GM12874 (cell line): ENCODE data around the gene TMEM128.

Experiments used
- TF ChIP-seq, protein P1 (sequence below): IDR thresholded peaks from 2 replicates; pipeline ENCODE4 v1.5.1; 2011; ENCODE audit warnings: low read depth, mild to moderate bottlenecking, control low read depth, low read length, moderate library complexity; ENCODE audit not compliant: insufficient read depth

Gene TMEM128, protein sequence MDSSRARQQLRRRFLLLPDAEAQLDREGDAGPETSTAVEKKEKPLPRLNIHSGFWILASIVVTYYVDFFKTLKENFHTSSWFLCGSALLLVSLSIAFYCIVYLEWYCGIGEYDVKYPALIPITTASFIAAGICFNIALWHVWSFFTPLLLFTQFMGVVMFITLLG

DNA sequence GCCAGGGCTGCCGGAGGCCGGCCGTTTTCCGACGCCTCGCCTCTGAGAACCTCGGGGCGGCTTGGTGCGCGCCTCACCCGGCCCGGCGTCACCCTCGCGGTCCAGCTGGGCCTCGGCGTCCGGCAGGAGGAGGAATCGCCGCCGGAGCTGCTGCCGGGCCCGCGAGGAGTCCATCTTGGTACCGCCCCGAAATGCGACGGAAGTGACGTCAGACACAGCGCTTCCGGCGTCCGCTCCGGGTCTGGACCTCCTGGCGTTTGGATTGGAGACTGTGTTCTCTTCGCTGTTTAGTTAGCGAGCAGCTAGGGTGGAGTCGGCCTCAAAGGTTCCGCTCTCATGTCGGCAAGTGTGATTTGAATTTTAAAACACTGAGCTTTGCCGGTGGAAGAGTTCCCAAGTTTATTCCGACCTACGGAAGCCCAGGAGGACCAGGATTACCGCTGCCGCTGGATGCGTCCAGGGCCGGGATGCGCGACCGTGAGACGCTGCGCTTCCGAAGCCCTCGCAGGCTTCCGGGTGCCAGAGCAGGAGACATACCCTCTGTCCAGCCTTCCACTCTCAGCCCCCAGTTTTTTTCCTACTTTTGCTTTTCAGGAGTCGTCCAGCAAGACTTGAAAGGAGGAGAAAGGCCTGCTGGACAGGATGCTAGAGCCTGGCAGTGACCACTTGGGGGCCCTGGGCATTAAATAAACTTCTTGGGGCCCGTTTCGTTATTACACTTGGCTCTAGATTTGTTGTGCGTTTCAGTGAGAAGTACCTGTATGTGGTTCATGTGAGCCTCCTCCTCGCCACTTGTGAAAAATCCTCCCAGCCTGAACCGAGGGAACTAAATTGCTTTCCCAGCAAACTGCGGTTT is at the start of gene TMEM128:
TMEM128 (minus strand) TSS at position 195 of the 856 bp plus-strand sequence; CDS start at position 174, 21 bp downstream.
- TF ChIP-seq, protein P1, sequence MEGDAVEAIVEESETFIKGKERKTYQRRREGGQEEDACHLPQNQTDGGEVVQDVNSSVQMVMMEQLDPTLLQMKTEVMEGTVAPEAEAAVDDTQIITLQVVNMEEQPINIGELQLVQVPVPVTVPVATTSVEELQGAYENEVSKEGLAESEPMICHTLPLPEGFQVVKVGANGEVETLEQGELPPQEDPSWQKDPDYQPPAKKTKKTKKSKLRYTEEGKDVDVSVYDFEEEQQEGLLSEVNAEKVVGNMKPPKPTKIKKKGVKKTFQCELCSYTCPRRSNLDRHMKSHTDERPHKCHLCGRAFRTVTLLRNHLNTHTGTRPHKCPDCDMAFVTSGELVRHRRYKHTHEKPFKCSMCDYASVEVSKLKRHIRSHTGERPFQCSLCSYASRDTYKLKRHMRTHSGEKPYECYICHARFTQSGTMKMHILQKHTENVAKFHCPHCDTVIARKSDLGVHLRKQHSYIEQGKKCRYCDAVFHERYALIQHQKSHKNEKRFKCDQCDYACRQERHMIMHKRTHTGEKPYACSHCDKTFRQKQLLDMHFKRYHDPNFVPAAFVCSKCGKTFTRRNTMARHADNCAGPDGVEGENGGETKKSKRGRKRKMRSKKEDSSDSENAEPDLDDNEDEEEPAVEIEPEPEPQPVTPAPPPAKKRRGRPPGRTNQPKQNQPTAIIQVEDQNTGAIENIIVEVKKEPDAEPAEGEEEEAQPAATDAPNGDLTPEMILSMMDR: no peak

DNA sequence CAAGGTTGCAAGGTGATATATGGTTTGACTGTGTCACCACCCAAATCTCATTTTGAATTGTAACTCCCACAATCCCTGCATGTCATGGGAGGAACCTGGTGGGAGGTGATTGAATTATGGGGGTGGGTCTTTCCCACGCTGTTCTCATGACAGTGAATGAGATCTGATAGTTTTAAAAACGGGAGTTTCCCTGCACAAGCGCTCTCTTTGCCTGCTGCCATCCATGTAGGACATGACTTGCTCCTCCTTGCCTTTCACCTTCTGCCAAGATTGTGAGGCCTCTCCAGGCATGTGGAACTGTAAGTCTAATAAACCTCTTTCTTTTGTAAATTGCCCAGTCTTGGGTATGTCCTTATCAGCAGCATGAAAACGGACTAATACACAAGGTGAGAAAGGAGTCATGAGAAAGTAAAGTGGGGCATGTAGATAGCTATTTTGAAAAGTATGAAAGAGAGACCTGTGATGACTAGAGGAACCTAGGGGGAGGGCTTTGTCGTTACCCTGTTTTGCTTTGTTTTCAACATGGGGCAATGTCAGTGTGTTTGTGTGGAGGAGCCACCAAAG is 48.3 kb upstream of the TMEM128 start:
- TF ChIP-seq, protein P1: no peak

DNA sequence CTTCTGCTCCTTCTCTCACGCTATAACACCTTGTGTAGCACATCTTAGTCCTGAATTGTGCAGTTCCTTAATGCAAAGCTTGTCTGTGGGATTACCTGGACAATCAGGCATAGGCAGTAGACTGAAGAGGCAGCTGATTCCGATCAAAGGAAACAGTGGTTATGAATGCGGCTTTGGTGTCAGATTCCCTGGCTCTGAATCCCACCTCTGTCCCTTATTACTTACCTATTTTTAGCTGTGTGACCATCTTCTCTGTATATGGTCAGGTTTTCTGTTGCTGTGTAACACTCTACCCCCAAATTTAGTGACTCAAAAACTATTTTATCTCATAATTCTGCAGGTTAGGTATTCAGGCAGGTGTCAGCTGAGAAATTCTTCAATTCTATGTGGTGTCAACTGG is 45.3 kb upstream of the TMEM128 start:
- TF ChIP-seq, protein P1: no peak

DNA sequence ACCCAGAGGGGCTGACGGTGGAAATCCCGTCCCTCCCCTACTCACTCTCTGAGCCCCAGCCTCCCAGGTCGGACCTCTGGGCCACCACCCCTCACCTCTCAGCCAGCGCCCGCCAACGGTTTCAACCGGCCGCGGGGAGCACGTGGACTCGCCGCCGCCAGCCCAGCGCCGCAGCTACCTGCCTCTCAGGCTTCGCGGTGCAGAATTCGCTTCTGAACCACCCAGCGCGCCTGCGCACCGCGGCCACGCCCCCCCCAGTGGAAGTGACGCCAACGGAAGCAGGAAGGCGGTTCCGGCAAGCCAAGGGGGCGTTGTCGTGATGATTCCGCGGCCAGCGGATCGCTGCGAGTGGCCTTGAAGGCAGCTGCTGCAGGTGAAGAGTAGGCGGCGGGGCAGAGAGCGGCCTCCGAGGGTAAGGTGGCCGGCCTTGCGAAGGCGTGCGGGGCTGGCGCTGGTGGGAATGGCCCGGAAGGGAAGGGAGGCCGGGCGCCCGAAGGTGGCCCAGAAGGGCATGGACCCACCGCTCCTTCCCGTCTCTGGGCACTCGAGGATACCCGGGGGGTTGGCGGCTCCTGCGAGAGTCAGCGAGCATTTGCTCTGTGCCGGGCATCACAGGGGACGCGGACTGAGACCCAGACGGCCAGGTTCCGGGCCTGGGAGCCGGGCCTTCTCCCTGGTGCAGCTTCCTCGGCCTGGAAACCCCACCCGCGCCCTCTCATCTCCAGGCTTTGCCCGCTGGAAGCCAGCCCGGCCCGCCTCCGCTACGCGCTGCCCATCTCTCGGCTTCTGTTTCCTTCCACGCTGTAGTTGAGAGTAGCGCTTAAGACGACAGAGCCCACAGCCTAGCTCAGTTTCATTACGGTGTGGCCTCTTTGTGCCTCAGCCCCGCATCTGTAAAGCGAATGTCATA is 42.2 kb upstream of the TMEM128 start, which contains the start of the genes LYAR and ZBTB49:
LYAR (minus strand) TSS at position 214 of the 910 bp plus-strand sequence. CDS start 6,412 bp downstream, outside the sequence.
ZBTB49 (plus strand) TSS at position 311 of the 910 bp plus-strand sequence. CDS start 9,695 bp downstream, outside the sequence.
- TF ChIP-seq, protein P1: no peak

DNA sequence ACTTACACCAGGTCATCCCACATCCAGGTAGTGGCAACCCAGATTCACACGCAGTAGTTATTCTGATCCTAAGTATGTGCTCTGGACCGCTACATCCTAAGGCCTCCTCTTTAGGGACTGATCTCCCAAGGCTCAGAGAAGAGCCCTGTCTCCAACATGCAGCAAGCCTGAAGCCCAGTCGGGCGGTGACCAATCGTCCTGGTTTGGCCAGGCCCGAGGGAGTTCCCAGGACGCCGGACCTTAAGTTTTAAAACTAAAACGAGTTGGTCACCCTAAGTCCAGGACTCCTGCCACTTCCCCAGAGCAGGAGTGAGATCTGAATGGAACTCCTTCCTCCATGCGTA is 41.5 kb upstream of the TMEM128 start:
- TF ChIP-seq, protein P1: no peak

DNA sequence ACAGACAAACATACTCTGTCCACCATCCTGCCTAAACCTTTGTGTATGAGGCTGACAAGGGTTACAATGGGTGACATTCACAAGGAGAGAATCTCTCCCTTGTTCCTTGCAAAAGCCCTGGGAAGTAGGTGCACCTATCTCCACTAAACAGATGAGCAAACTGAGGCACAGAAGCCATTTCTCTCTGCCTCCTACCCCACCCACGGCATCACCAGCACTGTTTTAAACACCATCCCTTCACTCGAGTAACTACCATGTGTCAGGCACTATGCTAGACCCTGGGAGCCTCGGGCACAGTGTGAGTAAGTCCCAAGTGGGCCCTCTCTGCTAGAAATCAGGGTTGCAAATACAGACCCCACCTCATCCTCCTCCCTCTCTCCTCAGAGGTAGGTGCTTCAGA is 41.0 kb upstream of the TMEM128 start:
- TF ChIP-seq, protein P1: no peak
